ENCODE results near the gene MEF2D.

The MEF2D gene

GRCh38 chr1:156430866-156431265, 69.7 kb downstream of the MEF2D start:
- no peak for DNase-seq (ENCODE audit: low read depth in 1 of 2, low spot score in 1 of 2)

- no peak for DNase-seq (ENCODE audit: low read depth in 1 of 2, low spot score in 1 of 2)
Measured at GRCh38 chr1:156430303-156430702, 70.3 kb downstream of the MEF2D start.

GRCh38 chr1:156429313-156430060, 71.1 kb downstream of the MEF2D start:
- DNase-seq (ENCODE audit: low read depth in 1 of 2, low spot score in 1 of 2): no peak

GRCh38 chr1:156428746-156429288, 71.8 kb downstream of the MEF2D start:
- no peak for DNase-seq (ENCODE audit: low read depth in 1 of 2, low spot score in 1 of 2)

GRCh38 chr1:156427957-156428356, 72.6 kb downstream of the MEF2D start:
- DNase-seq (ENCODE audit: low read depth in 1 of 2, low spot score in 1 of 2): no peak

GRCh38 chr1:156425943-156426342, 74.6 kb downstream of the MEF2D start:
- DNase-seq (ENCODE audit: low read depth in 1 of 2, low spot score in 1 of 2): no peak

- DNase-seq (ENCODE audit: low read depth in 1 of 2, low spot score in 1 of 2): no peak
Measured at GRCh38 chr1:156424806-156425432, 75.7 kb downstream of the MEF2D start.

GRCh38 chr1:156423422-156424352, 76.9 kb downstream of the MEF2D start:
- DNase-seq (ENCODE audit: low read depth in 1 of 2, low spot score in 1 of 2): no peak

GRCh38 chr1:156422602-156423091, 77.9 kb downstream of the MEF2D start:
- DNase-seq (ENCODE audit: low read depth in 1 of 2, low spot score in 1 of 2): no peak

GRCh38 chr1:156421939-156422601, 78.5 kb downstream of the MEF2D start:
- no peak for DNase-seq (ENCODE audit: low read depth in 1 of 2, low spot score in 1 of 2)

GRCh38 chr1:156421062-156421938, 79.3 kb downstream of the MEF2D start:
- DNase-seq (ENCODE audit: low read depth in 1 of 2, low spot score in 1 of 2): peak in 1 of 2 donors; percentile 55

GRCh38 chr1:156420205-156421061, 80.1 kb downstream of the MEF2D start:
- DNase-seq (ENCODE audit: low read depth in 1 of 2, low spot score in 1 of 2): peak in 1 of 2 donors; percentile 27

- DNase-seq (ENCODE audit: low read depth in 1 of 2, low spot score in 1 of 2): no peak
Measured at GRCh38 chr1:156419854-156420204, 80.7 kb downstream of the MEF2D start.

GRCh38 chr1:156418416-156419070, 82.0 kb downstream of the MEF2D start:
- no peak for DNase-seq (ENCODE audit: low read depth in 1 of 2, low spot score in 1 of 2)

- DNase-seq (ENCODE audit: low read depth in 1 of 2, low spot score in 1 of 2): no peak
Measured at GRCh38 chr1:156417401-156418020, 83.1 kb downstream of the MEF2D start.

- no peak for DNase-seq (ENCODE audit: low read depth in 1 of 2, low spot score in 1 of 2)
Measured at GRCh38 chr1:156416993-156417392, 83.6 kb downstream of the MEF2D start.

GRCh38 chr1:156414461-156415064, 86.0 kb downstream of the MEF2D start:
- no peak for DNase-seq (ENCODE audit: low read depth in 1 of 2, low spot score in 1 of 2)
